ENCODE data around the gene IFNAR1.
A peak's percentile ranks its signal among the peaks of the same experiment; 100 is the strongest.
"Not testable (repeated sequence)": the region's sequence is repeated elsewhere in the genome, so short reads cannot be mapped to it uniquely, and the experiment has no call there.

IFNAR1 gene

GRCh38 chr21:33308586-33309490 lies 15.9 kb upstream of the IFNAR1 start:
- peak; percentile 61 for DNase-seq

GRCh38 chr21:33309778-33310177 lies 15.0 kb upstream of the IFNAR1 start:
- DNase-seq: no peak

GRCh38 chr21:33312121-33312520 lies 12.6 kb upstream of the IFNAR1 start:
- no peak for DNase-seq

- no peak for DNase-seq
Observed at GRCh38 chr21:33313183-33313582, 11.6 kb upstream of the IFNAR1 start.

GRCh38 chr21:33313611-33314010 lies 11.2 kb upstream of the IFNAR1 start:
- DNase-seq: no peak

- DNase-seq: peak; percentile 79
Observed at GRCh38 chr21:33314111-33314510, 10.7 kb upstream of the IFNAR1 start.

- no peak for DNase-seq
Observed at GRCh38 chr21:33315946-33316710, 8.6 kb upstream of the IFNAR1 start.

GRCh38 chr21:33317145-33317544 lies 7.6 kb upstream of the IFNAR1 start:
- DNase-seq: no peak

GRCh38 chr21:33317786-33318486 lies 6.8 kb upstream of the IFNAR1 start:
- no peak for DNase-seq

- not testable (repeated sequence) for DNase-seq
Observed at GRCh38 chr21:33321005-33321404, 3.8 kb upstream of the IFNAR1 start.

- DNase-seq: not testable (repeated sequence)
Observed at GRCh38 chr21:33323610-33324009, 1.2 kb upstream of the IFNAR1 start.

GRCh38 chr21:33325222-33326067 lies 675 bp downstream of the IFNAR1 start:
- peak; percentile 68 for DNase-seq

GRCh38 chr21:33327326-33327725 lies 2.6 kb downstream of the IFNAR1 start:
- DNase-seq: no peak

GRCh38 chr21:33327792-33328433 lies 3.1 kb downstream of the IFNAR1 start:
- no peak for DNase-seq

GRCh38 chr21:33330726-33331125 lies 6.0 kb downstream of the IFNAR1 start:
- no peak for DNase-seq

GRCh38 chr21:33332143-33332542 lies 7.4 kb downstream of the IFNAR1 start:
- DNase-seq: no peak

- no peak for DNase-seq
Observed at GRCh38 chr21:33334191-33334590, 9.4 kb downstream of the IFNAR1 start.

- DNase-seq: no peak
Observed at GRCh38 chr21:33334824-33335223, 10.1 kb downstream of the IFNAR1 start.

GRCh38 chr21:33339135-33339534 lies 14.4 kb downstream of the IFNAR1 start:
- DNase-seq: no peak

GRCh38 chr21:33339918-33340317 lies 15.1 kb downstream of the IFNAR1 start:
- DNase-seq: no peak

GRCh38 chr21:33345751-33346238 lies 21.0 kb downstream of the IFNAR1 start:
- no peak for DNase-seq

- no peak for DNase-seq
Observed at GRCh38 chr21:33348706-33349105, 23.9 kb downstream of the IFNAR1 start.
